ENCODE measurements around the gene P3R3URF.

Gene P3R3URF

DNA sequence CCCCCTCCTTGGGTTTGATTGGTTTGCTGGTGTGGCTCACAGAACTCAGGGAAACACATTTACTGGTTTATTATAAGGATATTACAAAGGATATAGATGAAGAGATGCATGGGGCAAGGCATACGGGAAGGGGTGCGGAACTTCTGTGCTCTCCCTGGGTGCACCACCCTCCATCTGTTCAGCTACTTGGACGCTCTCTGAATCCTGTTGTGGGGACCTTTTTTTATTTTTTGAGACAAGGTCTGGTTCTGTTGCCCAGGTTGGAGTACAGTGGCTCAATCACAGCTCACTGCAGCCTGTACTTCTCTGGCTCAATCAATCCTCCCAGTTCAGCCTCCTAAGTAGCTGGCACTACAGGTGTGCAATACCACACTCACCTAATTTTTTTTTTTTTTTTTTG, 34.3 kb upstream of the P3R3URF start:
- Histone ChIP-seq H3K27me3 (ENCODE audit: control insufficient read depth in 1 of 2, insufficient read depth in 2 of 2, low read length in 2 of 2) (no peaks in the 10 kb centered on the region), H3K27ac (ENCODE audit: low read length) (no peak overlapping the region), H3K36me3 (ENCODE audit: control insufficient read depth in 2 of 2, insufficient read depth in 2 of 2, low read length in 2 of 2) (no peaks in the 10 kb centered on the region), H3K4me3 (ENCODE audit: low read length in 2 of 2) (no peak overlapping the region), H3K9me3 (ENCODE audit: control insufficient read depth in 2 of 2, low read length in 2 of 2) (no peaks in the 10 kb centered on the region), H3K9ac (ENCODE audit: low read length in 2 of 2) (no peak overlapping the region), H3K4me1 (ENCODE audit: control insufficient read depth, insufficient read depth, low read length) (peaks cover 3% of the 10 kb centered on the region)

DNA sequence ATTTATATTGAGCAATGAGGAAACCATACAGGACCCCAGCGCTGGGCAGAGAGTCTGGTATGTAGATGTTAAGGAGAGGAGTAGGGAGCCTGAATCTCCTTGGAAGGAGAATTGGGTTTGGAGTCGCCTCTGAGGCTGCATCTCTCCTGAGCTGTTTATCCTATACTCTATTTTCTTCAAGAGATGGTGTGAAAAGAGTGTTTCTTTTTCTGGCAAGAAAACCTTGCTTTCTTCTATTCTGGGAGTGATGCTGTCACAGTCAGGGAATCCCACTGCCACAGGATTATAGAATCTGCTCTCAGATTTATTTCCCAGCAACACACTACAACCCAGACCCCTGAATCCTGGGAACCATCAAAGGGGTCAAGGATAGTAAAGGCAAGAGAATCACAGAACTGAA, 30.1 kb upstream of the P3R3URF start:
- no peak overlapping the region for H3K4me3 ChIP-seq (ENCODE audit: low read length in 2 of 2)
- H3K36me3 ChIP-seq (ENCODE audit: control insufficient read depth in 2 of 2, insufficient read depth in 2 of 2, low read length in 2 of 2) = no peaks in the 10 kb centered on the region
- no peaks in the 10 kb centered on the region for H3K9me3 ChIP-seq (ENCODE audit: control insufficient read depth in 2 of 2, low read length in 2 of 2)
- H3K27ac ChIP-seq (ENCODE audit: low read length) = no peak overlapping the region
- H3K27me3 ChIP-seq (ENCODE audit: control insufficient read depth in 1 of 2, insufficient read depth in 2 of 2, low read length in 2 of 2) = no peaks in the 10 kb centered on the region
- no peak overlapping the region for H3K9ac ChIP-seq (ENCODE audit: low read length in 2 of 2)
- H3K4me1 ChIP-seq (ENCODE audit: control insufficient read depth, insufficient read depth, low read length) = peaks cover 30% of the 10 kb centered on the region

DNA sequence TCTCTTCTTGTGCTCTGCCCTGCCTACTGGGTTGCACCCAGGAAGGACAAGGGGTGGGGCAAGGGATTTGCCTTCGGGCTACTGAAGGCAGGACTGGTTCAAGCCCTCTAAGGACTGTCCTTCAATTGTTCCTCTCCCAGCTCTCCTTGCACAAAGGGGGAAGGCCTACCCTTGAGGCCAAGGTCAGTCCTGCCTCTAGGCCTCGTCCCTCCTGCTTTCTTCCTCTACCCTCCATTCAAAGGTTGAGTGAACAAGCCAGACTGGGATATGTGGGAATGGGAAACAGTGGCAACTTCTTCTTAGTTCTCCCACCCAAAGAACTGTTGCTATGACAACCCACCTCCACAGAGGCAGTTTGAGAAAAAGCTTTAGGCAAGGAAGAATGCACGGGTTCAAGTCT, 29.5 kb upstream of the P3R3URF start:
- Histone ChIP-seq H3K4me3 (ENCODE audit: low read length in 2 of 2) (peak overlapping the region in 1 of 2 donors; percentile 22), H3K36me3 (ENCODE audit: control insufficient read depth in 2 of 2, insufficient read depth in 2 of 2, low read length in 2 of 2) (no peaks in the 10 kb centered on the region), H3K9ac (ENCODE audit: low read length in 2 of 2) (no peak overlapping the region), H3K9me3 (ENCODE audit: control insufficient read depth in 2 of 2, low read length in 2 of 2) (no peaks in the 10 kb centered on the region), H3K27ac (ENCODE audit: low read length) (peak overlapping the region; percentile 18), H3K27me3 (ENCODE audit: control insufficient read depth in 1 of 2, insufficient read depth in 2 of 2, low read length in 2 of 2) (no peaks in the 10 kb centered on the region), H3K4me1 (ENCODE audit: control insufficient read depth, insufficient read depth, low read length) (peaks cover 30% of the 10 kb centered on the region)

DNA sequence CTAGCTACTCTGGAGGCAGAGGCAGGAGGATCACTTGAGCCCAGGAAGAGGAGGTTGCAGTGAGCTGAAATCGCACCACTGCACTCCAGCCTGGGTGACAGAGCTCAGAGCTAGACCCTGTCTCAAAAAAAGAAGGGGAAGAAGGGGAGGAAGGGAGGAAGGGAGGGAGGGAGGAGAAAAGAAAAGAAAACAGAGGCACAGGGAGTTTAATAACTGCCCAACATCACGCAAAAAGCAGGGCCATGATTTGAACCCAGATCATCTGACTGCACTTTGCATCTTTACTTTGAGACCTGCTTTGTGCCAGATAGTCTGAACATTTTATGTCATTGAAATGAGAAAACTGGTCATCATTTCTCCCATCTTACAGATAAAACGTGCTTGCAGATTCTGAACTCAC, 28.9 kb upstream of the P3R3URF start:
- peaks cover 30% of the 10 kb centered on the region for H3K4me1 ChIP-seq (ENCODE audit: control insufficient read depth, insufficient read depth, low read length)
- H3K27ac ChIP-seq (ENCODE audit: low read length) = peak overlapping the region; percentile 18
- H3K9ac ChIP-seq (ENCODE audit: low read length in 2 of 2) = peak overlapping the region in 1 of 2 donors; percentile 2
- no peaks in the 10 kb centered on the region for H3K9me3 ChIP-seq (ENCODE audit: control insufficient read depth in 2 of 2, low read length in 2 of 2)
- H3K36me3 ChIP-seq (ENCODE audit: control insufficient read depth in 2 of 2, insufficient read depth in 2 of 2, low read length in 2 of 2) = no peaks in the 10 kb centered on the region
- no peak overlapping the region for H3K4me3 ChIP-seq (ENCODE audit: low read length in 2 of 2)
- no peaks in the 10 kb centered on the region for H3K27me3 ChIP-seq (ENCODE audit: control insufficient read depth in 1 of 2, insufficient read depth in 2 of 2, low read length in 2 of 2)

DNA sequence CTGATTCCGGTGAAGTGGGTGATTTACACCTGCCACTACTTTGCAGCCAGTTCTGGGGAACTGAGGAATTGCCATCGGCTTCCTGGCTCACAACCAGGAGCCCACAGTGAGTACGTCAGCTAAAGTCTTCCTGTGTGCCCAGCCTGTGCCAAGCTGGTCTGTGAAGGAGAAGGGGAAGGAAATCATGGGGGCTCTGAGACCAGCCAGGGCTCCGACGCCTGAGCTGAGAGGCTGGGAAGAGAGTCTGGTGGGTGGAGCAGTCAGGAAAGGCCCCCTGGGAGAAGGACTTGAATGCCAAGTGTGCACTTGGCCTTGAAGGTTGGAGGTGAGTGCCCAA, 28.1 kb upstream of the P3R3URF start:
- H3K9ac ChIP-seq (ENCODE audit: low read length in 2 of 2) = peak overlapping the region; percentile 87 to 89
- peaks cover 30% of the 10 kb centered on the region for H3K4me1 ChIP-seq (ENCODE audit: control insufficient read depth, insufficient read depth, low read length)
- no peaks in the 10 kb centered on the region for H3K36me3 ChIP-seq (ENCODE audit: control insufficient read depth in 2 of 2, insufficient read depth in 2 of 2, low read length in 2 of 2)
- no peaks in the 10 kb centered on the region for H3K9me3 ChIP-seq (ENCODE audit: control insufficient read depth in 2 of 2, low read length in 2 of 2)
- H3K4me3 ChIP-seq (ENCODE audit: low read length in 2 of 2) = peak overlapping the region; percentile 98
- H3K27ac ChIP-seq (ENCODE audit: low read length) = peak overlapping the region; percentile 78
- no peaks in the 10 kb centered on the region for H3K27me3 ChIP-seq (ENCODE audit: control insufficient read depth in 1 of 2, insufficient read depth in 2 of 2, low read length in 2 of 2)

DNA sequence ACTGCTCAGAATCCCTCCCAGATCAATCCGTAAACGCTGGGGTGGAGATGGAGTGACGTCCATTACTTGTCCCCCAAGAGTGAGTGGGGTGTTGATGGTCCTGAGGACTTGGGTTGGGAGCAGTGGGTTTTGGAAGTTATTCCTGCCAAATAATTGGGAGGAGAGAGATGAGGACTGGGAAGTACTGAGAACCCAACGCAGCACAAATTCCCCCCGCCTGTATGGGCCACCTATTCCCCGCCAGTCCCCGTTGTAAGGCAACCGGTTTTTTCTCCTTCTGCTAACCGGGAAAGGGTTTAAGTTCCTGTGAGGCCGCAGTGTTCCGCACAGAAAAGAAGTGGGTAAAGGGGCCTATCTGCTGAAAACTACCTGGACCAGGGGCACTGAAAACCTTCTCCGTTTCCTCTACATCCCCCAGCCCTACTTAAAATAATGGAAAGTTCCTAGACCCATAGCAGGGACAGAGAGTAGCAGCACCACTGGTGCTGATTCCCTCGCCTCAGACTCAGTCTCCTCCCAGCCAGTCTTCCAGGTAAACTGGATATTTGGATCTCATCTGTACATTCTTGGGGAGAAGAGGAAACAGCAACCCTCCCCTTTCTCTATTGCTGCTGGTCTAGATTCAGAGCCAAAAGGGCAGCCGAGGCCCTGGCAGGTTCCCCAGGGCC, 27.6 kb upstream of the P3R3URF start:
- Histone ChIP-seq H3K9me3 (ENCODE audit: control insufficient read depth in 2 of 2, low read length in 2 of 2) (no peaks in the 10 kb centered on the region), H3K27ac (ENCODE audit: low read length) (peak overlapping the region; percentile 78), H3K36me3 (ENCODE audit: control insufficient read depth in 2 of 2, insufficient read depth in 2 of 2, low read length in 2 of 2) (no peaks in the 10 kb centered on the region), H3K9ac (ENCODE audit: low read length in 2 of 2) (peak overlapping the region; percentile 87 to 89), H3K4me3 (ENCODE audit: low read length in 2 of 2) (peak overlapping the region; percentile 98), H3K4me1 (ENCODE audit: control insufficient read depth, insufficient read depth, low read length) (peaks cover 33% of the 10 kb centered on the region), H3K27me3 (ENCODE audit: control insufficient read depth in 1 of 2, insufficient read depth in 2 of 2, low read length in 2 of 2) (no peaks in the 10 kb centered on the region)

DNA sequence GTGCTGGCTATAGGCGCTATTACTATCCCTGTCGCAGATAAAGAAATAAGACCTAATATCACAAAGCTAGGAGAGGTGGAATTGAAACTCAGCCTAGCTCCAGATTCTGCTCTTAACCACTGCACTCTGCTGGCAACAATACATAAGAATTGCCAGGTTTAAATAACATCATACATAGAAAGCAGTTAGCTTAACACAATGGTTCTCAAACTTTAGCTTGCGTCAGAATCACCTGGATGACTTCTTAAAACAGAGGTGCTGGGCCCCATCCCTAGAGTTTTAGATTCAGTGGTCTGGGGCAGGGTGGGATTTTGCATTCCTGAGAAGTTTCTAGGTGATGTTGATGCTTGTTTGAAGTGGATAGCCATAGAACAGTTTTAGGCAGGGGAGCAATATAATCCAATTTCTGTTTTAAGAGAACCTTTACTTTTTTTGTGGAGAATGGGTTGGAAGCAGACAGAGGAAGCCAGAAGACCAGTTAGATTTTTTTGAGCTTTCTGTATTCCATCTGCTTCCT, 23.0 kb upstream of the P3R3URF start:
- H3K9ac ChIP-seq (ENCODE audit: low read length in 2 of 2) = no peak overlapping the region
- peaks cover 38% of the 10 kb centered on the region for H3K4me1 ChIP-seq (ENCODE audit: control insufficient read depth, insufficient read depth, low read length)
- no peaks in the 10 kb centered on the region for H3K27me3 ChIP-seq (ENCODE audit: control insufficient read depth in 1 of 2, insufficient read depth in 2 of 2, low read length in 2 of 2)
- H3K9me3 ChIP-seq (ENCODE audit: control insufficient read depth in 2 of 2, low read length in 2 of 2) = no peaks in the 10 kb centered on the region
- H3K27ac ChIP-seq (ENCODE audit: low read length) = no peak overlapping the region
- peak overlapping the region; percentile 22 to 91 for H3K4me3 ChIP-seq (ENCODE audit: low read length in 2 of 2)
- peaks cover 15 to 20% of the 10 kb centered on the region in 2 donors for H3K36me3 ChIP-seq (ENCODE audit: control insufficient read depth in 2 of 2, insufficient read depth in 2 of 2, low read length in 2 of 2)

DNA sequence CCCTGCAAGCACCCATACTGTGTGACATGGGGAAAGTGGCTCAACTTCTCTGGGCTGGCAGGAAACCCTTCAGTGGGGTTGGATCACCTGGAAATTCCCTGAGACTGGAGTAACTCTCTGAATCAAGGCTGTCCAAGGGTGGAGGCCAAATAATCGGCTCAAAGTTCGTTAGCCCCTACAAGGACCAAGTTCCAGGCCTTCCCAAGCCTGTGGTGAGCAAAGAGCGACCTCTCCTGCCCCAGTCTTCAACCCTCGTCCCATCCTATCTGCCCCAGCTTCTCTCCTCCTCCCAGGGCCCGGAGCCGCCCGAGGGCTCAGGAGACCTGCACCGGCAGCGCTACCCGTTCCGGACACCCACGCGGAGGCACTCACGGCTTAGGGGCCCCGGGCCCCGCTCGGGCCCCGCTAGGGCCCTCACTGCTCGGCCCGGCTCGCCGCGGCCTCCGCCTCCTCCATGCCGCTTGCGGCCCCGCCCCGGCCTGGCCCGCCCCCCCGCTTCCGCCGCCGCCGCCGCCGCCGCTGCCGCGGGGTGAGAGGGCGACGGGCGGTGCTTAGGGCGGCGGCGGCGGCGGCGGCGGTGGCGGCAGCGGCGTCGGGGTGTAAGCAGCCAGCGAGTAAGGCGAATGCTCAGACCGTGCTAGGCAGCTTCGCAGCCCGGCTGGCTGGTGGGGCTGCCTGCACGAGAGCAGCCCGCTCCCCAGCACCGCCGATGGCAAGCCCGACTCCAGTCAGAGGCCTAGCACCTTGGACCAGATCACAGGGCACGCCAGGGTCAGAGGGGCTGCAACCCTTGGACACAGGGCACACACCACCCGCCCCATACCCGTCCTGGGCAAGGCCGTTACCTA, 21.9 kb upstream of the P3R3URF start, which contains the start of gene POMGNT1:
TSS of gene POMGNT1 (minus strand) at position 471 of the 848 bp plus-strand sequence. CDS start 613 bp downstream, outside the sequence.
- Histone ChIP-seq H3K9ac (ENCODE audit: low read length in 2 of 2) (peak within 1 kb of the TSS; percentile 96), H3K27me3 (ENCODE audit: control insufficient read depth in 1 of 2, insufficient read depth in 2 of 2, low read length in 2 of 2) (no peaks in the 10 kb centered on the region), H3K36me3 (ENCODE audit: control insufficient read depth in 2 of 2, insufficient read depth in 2 of 2, low read length in 2 of 2) (peaks cover 25 to 31% of the 10 kb centered on the region in 2 donors), H3K27ac (ENCODE audit: low read length) (peak within 1 kb of the TSS; percentile 66), H3K9me3 (ENCODE audit: control insufficient read depth in 2 of 2, low read length in 2 of 2) (no peaks in the 10 kb centered on the region), H3K4me1 (ENCODE audit: control insufficient read depth, insufficient read depth, low read length) (peaks cover 30% of the 10 kb centered on the region), H3K4me3 (ENCODE audit: low read length in 2 of 2) (peak within 1 kb of the TSS; percentile 96 to 100)

DNA sequence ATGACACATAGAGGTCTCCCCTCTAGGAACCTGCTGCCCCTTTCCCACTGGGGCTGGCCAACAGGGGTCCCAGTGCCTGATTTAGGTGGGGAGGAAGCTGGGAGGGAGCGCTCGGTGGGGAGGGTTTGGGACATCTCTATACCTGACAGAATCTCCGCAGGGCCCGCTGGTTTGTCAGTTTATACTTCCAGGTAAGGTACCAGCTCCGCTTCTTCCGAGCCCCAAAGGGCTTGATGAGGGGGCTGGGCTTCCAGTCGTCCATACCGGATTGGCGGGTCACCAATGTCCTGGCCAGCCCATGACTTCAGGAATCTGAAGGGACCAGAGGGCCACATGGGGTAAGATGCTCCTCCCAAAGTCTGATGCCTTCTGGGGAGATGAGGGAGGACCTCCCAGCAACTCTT, 21.3 kb upstream of the P3R3URF start:
- Histone ChIP-seq H3K4me3 (ENCODE audit: low read length in 2 of 2) (peak overlapping the region; percentile 96 to 100), H3K9ac (ENCODE audit: low read length in 2 of 2) (peak overlapping the region; percentile 96), H3K36me3 (ENCODE audit: control insufficient read depth in 2 of 2, insufficient read depth in 2 of 2, low read length in 2 of 2) (peaks cover 31 to 36% of the 10 kb centered on the region in 2 donors), H3K4me1 (ENCODE audit: control insufficient read depth, insufficient read depth, low read length) (peaks cover 27% of the 10 kb centered on the region), H3K27me3 (ENCODE audit: control insufficient read depth in 1 of 2, insufficient read depth in 2 of 2, low read length in 2 of 2) (no peaks in the 10 kb centered on the region), H3K27ac (ENCODE audit: low read length) (peak overlapping the region; percentile 66), H3K9me3 (ENCODE audit: control insufficient read depth in 2 of 2, low read length in 2 of 2) (no peaks in the 10 kb centered on the region)

DNA sequence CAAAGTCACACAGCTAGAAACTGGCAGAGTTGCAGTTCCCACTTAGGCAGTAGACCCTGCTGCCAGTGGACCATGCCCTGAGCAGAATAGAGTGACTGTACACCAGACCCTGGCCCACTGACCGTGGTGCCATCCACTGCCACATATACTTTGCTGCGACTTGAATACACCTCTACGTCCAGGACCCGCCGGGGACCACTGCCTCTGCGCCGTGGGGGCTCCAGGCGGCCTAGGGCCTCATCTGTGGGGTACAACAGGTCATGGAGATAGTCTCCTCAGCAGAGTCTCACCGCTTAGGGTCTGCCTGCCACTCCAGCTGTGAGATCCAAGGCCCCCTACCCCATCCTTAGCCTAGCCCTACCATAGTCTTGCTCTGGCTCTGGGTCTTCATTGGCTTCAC, 20.3 kb upstream of the P3R3URF start:
- Histone ChIP-seq H3K9me3 (ENCODE audit: control insufficient read depth in 2 of 2, low read length in 2 of 2) (no peaks in the 10 kb centered on the region), H3K36me3 (ENCODE audit: control insufficient read depth in 2 of 2, insufficient read depth in 2 of 2, low read length in 2 of 2) (peaks cover 39 to 44% of the 10 kb centered on the region in 2 donors), H3K27ac (ENCODE audit: low read length) (no peak overlapping the region), H3K9ac (ENCODE audit: low read length in 2 of 2) (peak overlapping the region; percentile 36 to 96), H3K4me3 (ENCODE audit: low read length in 2 of 2) (no peak overlapping the region), H3K27me3 (ENCODE audit: control insufficient read depth in 1 of 2, insufficient read depth in 2 of 2, low read length in 2 of 2) (no peaks in the 10 kb centered on the region), H3K4me1 (ENCODE audit: control insufficient read depth, insufficient read depth, low read length) (peaks cover 25% of the 10 kb centered on the region)
